Fibroblast of the conjunctiva (primary cell): ENCODE data around the gene PPP1R16B.
"Not testable (repeated sequence)": the region's sequence is repeated elsewhere in the genome, so short reads cannot be mapped to it uniquely, and the experiment has no call there.

Experiments
- DNase-seq: peaks from one replicate; pipeline ENCODE4 v3.0.0-alpha.2; 2010; ENCODE audit warnings: low read depth

PPP1R16B gene

DNA sequence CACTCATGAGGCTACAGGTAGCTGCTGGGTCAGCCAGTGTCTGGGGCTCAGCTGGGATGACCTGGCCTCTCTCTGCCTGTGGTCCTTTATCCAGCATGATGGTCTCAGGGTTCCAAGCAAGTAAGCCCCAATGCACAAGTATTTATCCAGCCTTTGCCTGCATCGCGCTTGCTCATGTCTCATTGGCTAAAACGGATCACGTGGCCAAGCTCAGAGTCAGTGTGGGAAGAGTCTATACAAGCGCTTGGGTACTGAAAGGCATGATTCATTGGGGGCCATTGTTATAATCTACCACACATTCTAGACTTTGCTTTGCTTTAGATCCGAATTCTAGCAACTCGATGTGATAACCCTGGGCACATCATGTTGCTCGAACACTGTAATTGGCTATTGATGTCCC lies 48.3 kb downstream of the PPP1R16B start:
- no peak for DNase-seq

GRCh38 chr20:38854654-38855066 lies 49.2 kb downstream of the PPP1R16B start:
- no peak for DNase-seq

DNA sequence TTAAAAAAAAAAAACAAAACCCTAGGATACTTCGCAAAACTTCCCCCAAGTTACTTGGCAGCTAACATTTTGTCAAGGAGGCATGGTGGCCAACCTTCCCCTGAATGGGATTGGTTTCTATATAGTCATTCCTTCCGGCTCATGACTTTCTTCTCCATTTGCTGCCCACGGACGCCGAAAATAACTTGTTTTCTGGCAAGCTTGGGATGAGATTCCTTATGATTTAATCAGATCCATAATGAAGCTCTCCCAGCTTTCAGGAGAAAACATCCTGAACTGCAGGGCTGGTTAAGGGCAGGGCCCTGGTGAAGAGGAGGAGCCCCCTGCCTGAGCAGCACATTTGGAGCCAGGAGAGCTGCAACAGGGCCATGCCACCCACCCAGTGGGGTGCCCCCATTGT lies 49.9 kb downstream of the PPP1R16B start:
- no peak for DNase-seq

DNA sequence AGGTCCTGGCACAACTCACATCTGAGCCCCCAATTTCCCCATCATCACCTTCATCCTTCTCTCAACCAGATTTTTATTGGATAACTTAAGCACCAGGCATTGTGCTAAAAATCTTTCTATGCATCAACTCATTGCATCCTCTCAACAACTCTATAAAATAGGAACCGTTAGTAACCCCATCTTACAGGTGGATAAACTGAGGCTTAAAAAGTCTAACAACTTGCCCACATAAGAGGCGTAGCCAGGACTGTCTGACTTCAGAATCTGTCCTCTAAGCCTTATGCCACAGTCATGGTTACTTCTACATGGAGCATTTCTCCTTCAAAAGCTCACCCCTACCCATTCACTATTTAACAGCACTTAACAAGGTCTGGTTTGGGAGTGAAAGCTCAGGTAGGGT lies 51.1 kb downstream of the PPP1R16B start:
- no peak for DNase-seq

DNA sequence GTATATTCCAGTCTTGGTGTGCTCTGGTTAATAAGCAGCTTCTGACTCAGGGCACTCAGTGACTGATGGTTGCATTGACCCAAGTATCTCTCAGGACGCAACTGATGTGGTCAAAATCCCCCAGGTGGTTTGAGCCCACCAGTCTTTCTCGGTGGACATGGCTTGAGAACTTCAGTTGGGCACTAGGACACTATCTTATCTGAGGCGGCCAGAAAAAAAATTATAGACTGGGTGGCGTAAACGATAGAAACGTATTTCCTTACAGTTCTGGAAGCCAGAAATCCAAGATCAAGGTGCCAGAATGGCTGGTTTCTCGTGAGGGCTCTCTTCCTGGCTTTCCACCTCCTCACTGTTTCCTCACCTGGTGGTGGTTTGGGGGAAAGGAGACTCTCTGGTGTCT lies 52.2 kb downstream of the PPP1R16B start:
- DNase-seq: no peak

GRCh38 chr20:38859070-38859690 lies 53.7 kb downstream of the PPP1R16B start:
- no peak for DNase-seq

DNA sequence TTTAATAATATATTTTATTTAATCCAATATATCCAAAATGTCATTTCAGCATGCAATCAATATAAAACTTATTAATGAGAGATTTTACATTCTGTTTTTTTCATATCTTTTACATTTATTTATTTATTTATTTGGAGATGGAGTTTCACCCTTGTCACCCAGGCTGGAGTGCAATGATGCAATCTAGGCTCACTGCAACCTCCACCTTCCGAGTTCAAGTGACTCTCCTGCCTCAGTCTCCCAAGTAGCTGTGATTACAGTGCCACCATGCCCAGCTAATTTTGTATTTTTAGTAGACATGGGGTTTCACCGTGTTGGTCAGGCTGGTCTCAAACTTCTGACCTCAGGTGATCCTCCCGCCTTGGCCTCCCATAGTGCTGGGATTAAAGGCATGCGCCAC lies 54.4 kb downstream of the PPP1R16B start:
- DNase-seq: not testable (repeated sequence)

- DNase-seq: no peak
These were observed 55.5 kb downstream of the PPP1R16B start for GRCh38 chr20:38861071-38861401.

GRCh38 chr20:38862226-38862625 lies 56.7 kb downstream of the PPP1R16B start:
- no peak for DNase-seq

DNA sequence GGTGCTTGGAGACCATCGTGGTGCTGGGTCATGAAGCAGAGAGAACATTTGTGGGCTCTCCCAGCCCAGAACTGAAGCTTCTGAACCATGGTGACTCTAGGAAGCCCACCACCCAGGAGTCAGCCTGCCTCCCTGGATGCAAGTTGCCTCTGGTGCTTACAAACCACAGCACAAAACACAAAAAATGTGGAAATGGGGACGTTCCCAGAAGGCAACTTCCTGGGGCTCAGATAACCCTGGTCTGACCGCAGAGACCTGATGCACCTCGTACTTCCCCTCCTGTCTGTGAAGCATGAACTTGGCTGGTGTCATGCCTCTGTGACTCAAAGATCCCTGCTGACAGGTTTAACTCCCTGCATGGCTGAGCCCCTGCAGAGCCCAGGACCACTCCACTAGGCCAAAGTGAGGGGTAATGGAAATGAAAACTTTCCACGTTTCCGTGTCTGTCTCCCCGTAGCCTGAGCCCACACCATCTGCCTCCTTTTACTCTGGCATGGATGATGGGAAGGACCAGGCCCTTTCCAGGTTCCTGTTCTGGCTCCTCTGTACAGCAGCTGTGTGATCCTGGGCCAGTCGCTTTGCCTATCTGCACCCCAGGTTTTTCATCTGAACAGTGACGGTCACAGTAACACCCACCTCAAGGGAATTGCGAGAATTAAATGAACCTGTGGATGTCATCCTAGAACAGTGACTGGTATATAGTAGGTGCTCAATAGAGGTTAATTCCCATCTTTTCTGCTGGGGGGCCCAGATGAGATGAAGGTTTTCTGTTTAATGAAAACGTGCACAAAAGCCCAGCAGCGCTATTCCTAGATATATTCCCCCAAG lies 57.7 kb downstream of the PPP1R16B start:
- DNase-seq: no peak

- DNase-seq: no peak
These were observed 59.2 kb downstream of the PPP1R16B start for GRCh38 chr20:38864662-38865061.

DNA sequence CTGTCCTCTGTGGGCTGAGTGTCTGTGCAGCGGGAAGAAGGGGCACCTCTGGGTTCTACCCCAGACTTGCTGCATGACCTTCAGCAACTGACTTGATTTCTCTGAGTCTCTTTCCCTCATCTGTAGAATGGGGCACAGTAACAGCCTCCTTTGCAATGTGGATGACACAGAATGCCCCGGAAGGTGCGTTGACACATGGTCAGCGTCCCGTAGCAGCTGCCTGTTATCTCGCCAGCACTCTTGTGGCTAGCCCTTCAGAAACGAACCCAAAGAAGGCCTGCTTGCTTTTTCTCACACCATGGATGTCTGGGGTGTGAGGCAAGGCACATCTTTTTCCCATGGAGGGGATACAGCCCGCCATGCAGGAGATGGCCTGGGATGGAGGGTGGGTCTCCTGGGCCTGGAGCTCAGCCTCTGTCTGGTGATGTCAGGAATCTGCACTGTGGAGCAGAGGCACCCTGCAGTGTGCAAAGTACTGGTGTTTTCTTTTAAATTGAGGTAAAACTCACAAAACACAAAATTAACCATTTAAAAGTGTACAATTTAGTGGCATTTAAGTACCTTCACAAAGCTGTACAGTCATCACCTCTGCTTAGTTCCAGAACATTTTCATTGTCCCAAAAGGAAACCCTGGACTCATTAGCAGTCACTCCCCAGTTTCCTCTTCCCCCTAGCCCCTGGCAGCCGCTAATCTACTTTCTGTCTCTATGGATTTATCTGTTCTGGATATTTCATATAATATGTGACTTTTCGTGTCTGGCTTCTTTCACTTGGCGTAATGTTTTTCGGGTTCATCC lies 61.0 kb downstream of the PPP1R16B start:
- DNase-seq: no peak

DNA sequence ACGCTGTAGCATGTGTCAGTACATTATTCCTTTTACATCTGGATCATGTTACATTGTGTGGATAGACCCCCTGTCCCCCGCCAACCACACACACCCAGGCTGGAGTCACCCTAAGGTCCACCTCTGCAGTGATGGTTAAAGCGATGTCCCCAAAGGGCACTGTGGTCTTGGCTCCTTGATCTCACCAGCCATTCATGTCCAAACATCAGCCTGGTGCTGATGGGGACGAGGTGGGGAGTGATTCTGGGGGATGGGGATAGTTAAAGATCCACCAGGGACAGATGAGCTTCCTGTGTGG lies 61.5 kb downstream of the PPP1R16B start:
- DNase-seq: no peak

DNA sequence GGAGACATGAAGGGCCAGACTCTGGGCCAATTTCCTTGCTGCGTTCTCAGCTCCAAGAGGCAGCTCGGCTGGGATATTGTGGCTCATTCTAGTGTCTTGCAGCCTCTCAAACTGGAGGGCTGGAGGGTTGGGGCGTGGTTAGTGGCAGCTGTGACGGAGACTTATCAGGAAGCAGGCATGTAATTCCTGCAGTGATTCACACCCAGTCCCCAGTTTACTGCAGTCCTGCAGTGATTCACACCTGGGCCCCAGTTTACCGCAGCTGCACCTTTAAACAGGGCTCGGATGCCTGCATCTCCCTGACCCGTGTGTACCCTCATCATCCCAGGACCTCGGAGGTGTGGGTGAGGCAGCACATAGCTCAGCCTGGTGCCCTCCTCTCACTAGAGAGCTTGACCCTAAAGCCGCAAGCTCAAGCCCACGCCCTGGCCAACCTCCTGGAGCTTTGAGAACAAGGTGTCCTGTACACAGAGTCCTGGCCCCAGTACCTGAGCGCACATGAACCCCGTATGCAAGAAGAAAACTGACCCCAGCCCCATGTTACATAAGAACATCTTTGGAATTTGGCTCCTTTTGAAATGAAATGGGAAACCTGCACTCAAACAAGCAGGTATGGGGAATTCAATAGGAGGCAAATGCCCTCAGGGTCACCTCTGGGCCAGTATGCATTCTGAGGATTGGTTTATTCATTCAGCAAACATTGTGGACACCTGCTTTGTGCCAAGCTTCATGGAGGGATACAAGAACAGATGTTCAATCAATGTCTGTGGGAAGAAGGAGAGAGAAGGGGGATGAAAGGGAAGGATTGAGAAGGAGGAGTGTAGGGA lies 65.4 kb downstream of the PPP1R16B start:
- no peak for DNase-seq

DNA sequence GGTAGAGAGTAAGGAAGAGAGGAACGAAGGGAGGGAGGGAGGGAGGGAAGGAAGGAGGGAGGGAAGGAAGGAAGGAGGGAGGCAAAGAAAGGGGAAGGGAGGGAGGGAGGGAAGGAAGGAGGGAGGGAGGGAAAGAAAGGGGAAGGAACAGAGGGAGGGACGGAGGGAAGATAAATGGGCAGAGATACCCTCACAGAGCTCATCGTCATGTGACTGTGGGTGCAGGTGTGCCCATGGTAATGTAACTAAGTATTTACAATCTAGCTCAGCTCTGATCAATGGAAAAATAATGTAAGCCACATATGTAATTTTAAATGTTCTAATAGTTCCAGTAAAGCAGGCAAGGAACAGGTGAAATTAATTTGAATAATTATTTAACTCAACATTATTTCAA lies 66.1 kb downstream of the PPP1R16B start:
- no peak for DNase-seq

DNA sequence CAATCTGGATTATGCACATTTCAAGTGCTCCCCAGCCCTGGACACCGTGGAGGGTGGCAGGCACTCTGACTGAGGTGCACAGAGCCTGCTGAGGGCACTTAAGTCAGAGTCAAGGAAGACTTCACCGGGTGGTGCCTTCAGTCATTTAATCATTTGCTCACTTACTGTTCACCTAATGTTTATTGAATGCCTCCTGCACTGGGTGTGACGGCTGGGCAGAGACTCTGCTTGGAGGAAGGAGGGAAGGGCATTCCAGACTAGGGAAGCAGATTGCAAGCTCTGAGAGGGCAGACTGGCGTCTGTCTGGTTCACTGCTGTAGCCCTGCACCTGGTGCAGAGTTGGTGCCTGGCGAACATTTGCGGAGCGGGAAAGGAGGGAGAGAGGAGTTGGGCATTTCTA lies 66.5 kb downstream of the PPP1R16B start:
- no peak for DNase-seq

GRCh38 chr20:38872491-38873049 lies 67.1 kb downstream of the PPP1R16B start:
- no peak for DNase-seq

GRCh38 chr20:38873050-38873581 lies 67.6 kb downstream of the PPP1R16B start:
- no peak for DNase-seq

DNA sequence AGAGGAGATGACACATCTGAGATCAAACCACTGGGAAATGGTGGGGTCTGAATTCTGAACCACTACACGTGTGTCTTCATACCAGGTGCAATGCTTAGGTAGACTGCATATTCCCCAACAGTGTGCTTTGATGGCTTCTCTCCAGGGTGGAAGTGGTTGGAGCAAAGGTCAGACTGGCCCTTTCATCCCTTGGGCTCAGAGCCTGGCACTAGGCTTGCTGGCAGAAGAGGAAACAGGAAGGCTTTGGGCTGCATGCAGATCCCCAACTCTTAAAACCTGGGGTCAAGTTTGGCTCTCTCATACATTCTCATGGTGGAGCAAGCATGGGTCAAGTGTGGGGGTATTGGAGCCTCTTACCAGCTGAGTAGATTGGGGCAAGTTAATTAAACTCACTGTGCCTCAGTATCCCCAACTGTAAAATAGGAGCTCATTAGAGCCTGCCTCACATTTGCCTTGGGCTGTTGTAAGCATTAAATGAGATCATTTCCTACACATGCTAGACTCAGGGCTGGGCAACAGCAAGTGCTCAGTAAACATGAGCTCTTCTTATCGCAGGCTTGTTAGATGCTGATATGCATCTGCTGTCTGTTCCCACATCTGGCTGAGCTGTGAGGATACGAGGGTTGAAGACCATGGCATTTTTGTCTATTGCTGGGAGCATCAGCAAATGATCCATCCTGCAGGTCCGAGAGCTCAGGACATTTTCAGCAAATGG lies 69.1 kb downstream of the PPP1R16B start:
- DNase-seq: no peak

GRCh38 chr20:38875175-38875993 lies 69.9 kb downstream of the PPP1R16B start:
- DNase-seq: no peak
